ENCODE data around the gene DDX24. TPM values are rescaled to one million over a fixed set of nuclear protein-coding genes. Genes with fewer than 3 reads are reported as not detected.

DDX24 gene
- total and polyA plus RNA-seq, 2 of the 8 experiments (the other 6 are each of a cell fraction or from before 2014, with no cell fraction given): 89.0 to 201 TPM

DNA sequence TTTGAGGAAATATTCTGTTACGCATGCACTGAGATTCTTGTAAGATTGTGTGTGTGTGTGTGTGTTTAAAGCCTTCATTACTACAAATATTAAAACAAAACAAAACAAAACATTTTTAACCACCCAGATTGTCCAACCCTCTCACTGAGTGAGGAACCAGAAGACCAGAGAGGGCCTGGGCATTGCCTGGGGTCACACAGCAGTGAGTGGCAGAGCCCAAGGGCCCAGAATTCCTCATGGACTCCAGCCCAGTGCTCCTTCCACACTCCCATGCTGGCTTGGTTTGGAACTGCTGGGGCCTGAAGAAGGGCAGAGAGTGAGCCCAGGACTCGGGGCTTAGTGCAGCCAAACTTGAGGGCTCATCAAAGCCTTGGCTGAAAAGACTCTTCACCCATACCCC lies 56.5 kb downstream of the DDX24 start:
- no peak overlapping the region for H3K18ac ChIP-seq (ENCODE audit: extremely low read depth, low read length)
- no peak overlapping the region for H3K4me2 ChIP-seq (ENCODE audit: insufficient read depth in 1 of 2, low read depth in 2 of 2, low read length in 2 of 2)
- no peaks in the 10 kb centered on the region; a peak in 1 of 8 replicates for H3K36me3 ChIP-seq (ENCODE audit: control insufficient read depth in 2 of 4, insufficient read depth in 4 of 4, low read length in 3 of 4)
- peaks cover 3% of the 10 kb centered on the region; the same call in 1 of the 2 replicates for H3K79me1 ChIP-seq (ENCODE audit: low read depth, low read length)
- ChIA-PET POLR2A (ENCODE audit: partially characterized antibody) (interaction anchor here (1.5 kb wide), 1 partner anchor 24 kb away, joined by 3 read pairs; no protein-coding TSS in a partner anchor), CTCF (ENCODE audit: partially characterized antibody) (interaction anchor here (1.0 to 3.9 kb wide), 6 partner anchors 11 to 112 kb away, joined by 3 to 15 read pairs (median 6); no protein-coding TSS in a partner anchor)
- no peaks in the 10 kb centered on the region for H4K20me1 ChIP-seq (replicated peaks in 1 of 2; ENCODE audit: control insufficient read depth in 1 of 2, insufficient read depth in 2 of 2, low read length in 2 of 2)
- no peak overlapping the region for H2BK5ac ChIP-seq (ENCODE audit: low read depth, low read length)
- H3K4ac ChIP-seq (replicated peaks; ENCODE audit: insufficient read length, low read depth, low read length): no peak overlapping the region
- H3K4me1 ChIP-seq (replicated peaks in 1 of 4; ENCODE audit: control insufficient read depth in 3 of 4, insufficient read depth in 4 of 4, low read length in 3 of 4): peaks cover 0 to 24% (median 13%) of the 10 kb centered on the region in 4 experiments; a peak in 4 of 7 replicates
- no peak overlapping the region for H3K56ac ChIP-seq (replicated peaks; ENCODE audit: insufficient read length, low read depth, low read length)
- no peak overlapping the region for H2BK15ac ChIP-seq (ENCODE audit: low read length)
- FAIRE-seq (no peak), DNase-seq (ENCODE audit: low read depth in 1 of 2, low spot score in 2 of 2) (no peak)
- H3K79me2 ChIP-seq (ENCODE audit: control insufficient read depth in 1 of 2, insufficient read depth in 2 of 2, low read length in 2 of 2): no peaks in the 10 kb centered on the region
- H3K4me3 ChIP-seq (ENCODE audit: extremely low read depth in 1 of 4, insufficient read depth in 2 of 4, low read depth in 3 of 4, low read length in 4 of 4): no peak overlapping the region
- peaks cover 5% of the 10 kb centered on the region; the same call in 1 of the 2 replicates for H3K23me2 ChIP-seq (ENCODE audit: low read depth, low read length)
- H3K9me3 ChIP-seq (ENCODE audit: insufficient read depth in 2 of 2, low read depth in 1 of 2, low read length in 1 of 2): no peaks in the 10 kb centered on the region
- no peak overlapping the region for H3K27ac ChIP-seq (ENCODE audit: low read depth, low read length)
- H2AFZ ChIP-seq (ENCODE audit: low read length): no peak overlapping the region
- no peak overlapping the region for H2BK20ac ChIP-seq (ENCODE audit: low read length)
- no peak overlapping the region for H2BK120ac ChIP-seq (replicated peaks; ENCODE audit: low read depth, low read length)
- no peak overlapping the region for H4K8ac ChIP-seq (ENCODE audit: extremely low read depth, insufficient read depth, low read length)
- peaks cover 0 to 3% (median 3%) of the 10 kb centered on the region in 4 experiments; a peak in 2 of 7 replicates for H3K27me3 ChIP-seq (replicated peaks in 1 of 4; ENCODE audit: control insufficient read depth in 3 of 4, extremely low read depth in 1 of 4, insufficient read depth in 3 of 4, low read length in 3 of 4)
- 88% methylated on average over 2 of the region's 2 CpGs; no CpG with 5 or more reads in 1 of the 2 experiments for WGBS, 2 experiments (ENCODE audit: extremely low coverage in 1 of 2, insufficient coverage in 1 of 2, insufficient read length in 1 of 2, insufficient replicate concordance in 2 of 2, low coverage in 1 of 2, low lambda C conversion rate in 2 of 2, missing lambda C conversion rate in 1 of 2)
- H2AK5ac ChIP-seq (ENCODE audit: low read depth, low read length): no peak overlapping the region
- H4K91ac ChIP-seq (replicated peaks; ENCODE audit: insufficient read length, low read length): no peak overlapping the region
- H3K14ac ChIP-seq (ENCODE audit: insufficient read length): no peak overlapping the region
- no peak overlapping the region for H3K9ac ChIP-seq (replicated peaks in 1 of 4; ENCODE audit: extremely low read depth in 1 of 4, low read depth in 3 of 4, low read length in 3 of 4)
- no peak overlapping the region; the same call in 1 of the 2 replicates for H2BK12ac ChIP-seq (ENCODE audit: low read depth, low read length)
- no peak overlapping the region for H4K5ac ChIP-seq (ENCODE audit: insufficient read length, low read depth, low read length)
- H3K23ac ChIP-seq (ENCODE audit: insufficient read length): no peak overlapping the region
- no peak for TF ChIP-seq BCL11A (IDR thresholded peaks at IDR 0.05; ENCODE audit: low read depth in 2 of 2, low read length in 2 of 2)
- TF ChIP-seq, protein P1, sequence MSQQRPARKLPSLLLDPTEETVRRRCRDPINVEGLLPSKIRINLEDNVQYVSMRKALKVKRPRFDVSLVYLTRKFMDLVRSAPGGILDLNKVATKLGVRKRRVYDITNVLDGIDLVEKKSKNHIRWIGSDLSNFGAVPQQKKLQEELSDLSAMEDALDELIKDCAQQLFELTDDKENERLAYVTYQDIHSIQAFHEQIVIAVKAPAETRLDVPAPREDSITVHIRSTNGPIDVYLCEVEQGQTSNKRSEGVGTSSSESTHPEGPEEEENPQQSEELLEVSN (IDR thresholded peaks at IDR 0.05): no peak
- no peak for TF ChIP-seq FOSL1 (IDR thresholded peaks at IDR 0.05; ENCODE audit: insufficient read depth, low read depth, low read length)
- TF ChIP-seq RNF2 (IDR thresholded peaks at IDR 0.05; ENCODE audit: borderline replicate concordance, low read depth, low read length, missing control alignments, poor library complexity, severe bottlenecking): no peak
- TF ChIP-seq SP2 (IDR thresholded peaks at IDR 0.05; ENCODE audit: low read length): no peak
- TF ChIP-seq CBX5 (IDR thresholded peaks at IDR 0.05; ENCODE audit: low read depth, low read length): no peak
- TF ChIP-seq NRF1 (IDR thresholded peaks at IDR 0.05; ENCODE audit: low read depth, low read length): no peak
- no peak for TF ChIP-seq PHF8 (conservative IDR thresholded peaks at IDR 0.05; ENCODE audit: low read depth, low read length)
- no peak for TF ChIP-seq EGR1 (IDR thresholded peaks at IDR 0.05; ENCODE audit: borderline replicate concordance, low read depth, low read length)
- no peak for TF ChIP-seq CEBPB (IDR thresholded peaks at IDR 0.05; ENCODE audit: low read depth, low read length)
- no peak for TF ChIP-seq SP1 (IDR thresholded peaks at IDR 0.05; ENCODE audit: low read depth, low read length)
- no peak for TF ChIP-seq EP300 (IDR thresholded peaks at IDR 0.05; ENCODE audit: borderline replicate concordance in 1 of 2, low read depth in 2 of 2, low read length in 2 of 2)
- no peak for TF ChIP-seq POU5F1 (IDR thresholded peaks at IDR 0.05; ENCODE audit: low read depth, low read length)
